GM23338 (cell line): ENCODE data around the gene ERVV-1. TPM values are rescaled to one million over a fixed set of nuclear protein-coding genes. Genes with fewer than 3 reads are reported as not detected.

ENCODE experiments used
- ATAC-seq: fragments of 200-7000 bp; cut with Tn5 transposase; 3 replicates; pipeline ENCODE4 v1.9.1; 2020
- DNase-seq: peaks from one replicate; pipeline ENCODE4 v3.0.0-alpha.2; 2015; ENCODE audit warnings: low spot score
- H2AFZ ChIP-seq: fragments of 200-600 bp; sonication (generic); 2 replicates; pipeline ENCODE4 v1.8.0; 2016; ENCODE audit warnings: antibody characterized with exemption, mild to moderate bottlenecking, moderate library complexity
- H3F3A ChIP-seq: fragments of 200-600 bp; sonication (generic); replicated peaks from 2 replicates; pipeline ENCODE4 v1.8.0; 2017; ENCODE audit warnings: antibody characterized with exemption, mixed run types, low read depth
- H3K27ac ChIP-seq: fragments of 200-600 bp; sonication (generic); 2 replicates; pipeline ENCODE4 v1.6.1; 2016; ENCODE audit warnings: low read depth
- H3K27me3 ChIP-seq: fragments of 200-600 bp; sonication (generic); 2 replicates; pipeline ENCODE4 v1.8.0; 2016; ENCODE audit warnings: mild to moderate bottlenecking, mixed run types, moderate library complexity; ENCODE audit not compliant: insufficient read depth
- H3K36me3 ChIP-seq: fragments of 200-600 bp; sonication (generic); 2 replicates; pipeline ENCODE4 v1.8.0; 2016; ENCODE audit warnings: mild to moderate bottlenecking; ENCODE audit not compliant: insufficient read depth
- H3K4me1 ChIP-seq: fragments of 200-600 bp; sonication (generic); 2 replicates; pipeline ENCODE4 v1.8.0; 2016; ENCODE audit warnings: mild to moderate bottlenecking, moderate library complexity; ENCODE audit not compliant: insufficient read depth
- H3K4me2 ChIP-seq: fragments of 200-600 bp; sonication (generic); 2 replicates; pipeline ENCODE4 v1.7.1; 2017; ENCODE audit warnings: mixed run types
- H3K4me3 ChIP-seq: fragments of 200-600 bp; sonication (generic); 2 replicates; pipeline ENCODE4 v1.6.1; 2016; ENCODE audit warnings: mixed run types
- H3K79me2 ChIP-seq: fragments of 200-600 bp; sonication (generic); replicated peaks from 2 replicates; pipeline ENCODE4 v1.8.0; 2017; ENCODE audit warnings: mild to moderate bottlenecking; ENCODE audit not compliant: insufficient read depth
- H3K9me2 ChIP-seq: fragments of 200-600 bp; sonication (generic); 2 replicates; pipeline ENCODE4 v1.8.0; 2017; ENCODE audit not compliant: insufficient read depth
- H4K20me1 ChIP-seq: fragments of 200-600 bp; sonication (generic); replicated peaks from 2 replicates; pipeline ENCODE4 v1.8.0; 2017; ENCODE audit warnings: mild to moderate bottlenecking; ENCODE audit not compliant: insufficient read depth
- H3K27ac Mint-ChIP-seq: 2 replicates; pipeline ENCODE4 v1.8.0; 2020; ENCODE audit warnings: inconsistent platforms, mild to moderate bottlenecking, moderate library complexity, mixed read lengths
- H3K27me3 Mint-ChIP-seq: 3 replicates; pipeline ENCODE4 v1.8.0; 2022; ENCODE audit warnings: low read depth, mild to moderate bottlenecking, moderate library complexity, mixed read lengths, inconsistent platforms; ENCODE audit not compliant: insufficient read depth, poor library complexity
- H3K36me3 Mint-ChIP-seq: 3 replicates; pipeline ENCODE4 v1.8.0; 2021; ENCODE audit warnings: low read depth, mild to moderate bottlenecking, inconsistent platforms, moderate library complexity, mixed read lengths
- H3K4me1 Mint-ChIP-seq: 3 replicates; pipeline ENCODE4 v1.8.0; 2020; ENCODE audit warnings: mild to moderate bottlenecking, inconsistent platforms, mixed read lengths
- H3K4me3 Mint-ChIP-seq: 3 replicates; pipeline ENCODE4 v1.8.0; 2021; ENCODE audit warnings: moderate library complexity, mild to moderate bottlenecking, inconsistent platforms, mixed read lengths
- H3K9me3 Mint-ChIP-seq: 3 replicates; pipeline ENCODE4 v1.8.0; 2020; ENCODE audit warnings: moderate library complexity, mild to moderate bottlenecking, inconsistent platforms, mixed read lengths
- CREB1 ChIP-seq: fragments of 250-450 bp; sonication (Bioruptor Pico); IDR thresholded peaks from 2 replicates; pipeline ENCODE4 v1.5.0; 2020; ENCODE audit warnings: low read depth, mild to moderate bottlenecking, moderate library complexity
- CTCF ChIP-seq, 2 experiments: fragments of 200-600 bp in 1 of 2; sonication (generic) in 1 of 2; conservative IDR thresholded peaks; 2 replicates each; pipeline versions ENCODE4 v1.5.1 to v1.6.1; 2016 to 2017; ENCODE audit warnings: antibody characterized with exemption in 2 of 2, low read depth in 2 of 2, mild to moderate bottlenecking in 2 of 2, moderate library complexity in 1 of 2
- ETS1 ChIP-seq: IDR thresholded peaks from 2 replicates; pipeline ENCODE4 v1.6.1; 2016; ENCODE audit warnings: antibody characterized with exemption
- EZH2phosphoT487 ChIP-seq: fragments of 200-600 bp; sonication (generic); IDR thresholded peaks from one replicate; pipeline ENCODE4 v1.8.1; 2018; ENCODE audit warnings: antibody characterized with exemption; ENCODE audit not compliant: unreplicated experiment
- JUNB ChIP-seq: IDR thresholded peaks from one replicate; pipeline ENCODE4 v1.6.1; 2016; ENCODE audit warnings: antibody characterized with exemption; ENCODE audit not compliant: unreplicated experiment
- NANOG ChIP-seq: IDR thresholded peaks from 2 replicates; pipeline ENCODE4 v1.6.1; 2016; ENCODE audit warnings: antibody characterized with exemption, borderline replicate concordance
- POLR2AphosphoS5 ChIP-seq: IDR thresholded peaks from 2 replicates; pipeline ENCODE4 v1.6.1; 2016; ENCODE audit warnings: antibody characterized with exemption, low read depth
- STAT1 ChIP-seq: IDR thresholded peaks from one replicate; pipeline ENCODE4 v1.6.1; 2016; ENCODE audit warnings: antibody characterized with exemption; ENCODE audit not compliant: unreplicated experiment
- ZNF114 ChIP-seq: fragments of 250-450 bp; sonication (Bioruptor Pico); IDR thresholded peaks from 2 replicates; pipeline ENCODE4 v1.5.0; 2020; ENCODE audit warnings: mild to moderate bottlenecking, moderate library complexity
- ZNF331 ChIP-seq: fragments of 250-450 bp; sonication (Bioruptor Pico); IDR thresholded peaks from 2 replicates; pipeline ENCODE4 v1.5.0; 2020; ENCODE audit warnings: low read depth, mild to moderate bottlenecking, moderate library complexity
- ZNF462 ChIP-seq: fragments of 250-450 bp; sonication (Bioruptor Pico); IDR thresholded peaks from 2 replicates; pipeline ENCODE4 v1.5.0; 2020; ENCODE audit warnings: mild to moderate bottlenecking, moderate library complexity
- polyA plus RNA-seq: library from polyadenylated mRNA; unstranded; fragments of >200 nt; fragmentation: Nextera tagmentation; extraction: Ambion mirVana; gene quantifications from 2 replicates; pipeline ENCODE4 v1.2.1, GENCODE V29; 2016
- total RNA-seq: library from RNA; depleted of rRNA; stranded (reverse); fragments of >200 nt; shearing (Covaris generic); gene quantifications from 2 replicates; pipeline ENCODE4 v1.2.3, GENCODE V29; 2014

The ERVV-1 gene
- total and polyA plus RNA-seq, 2 experiments from 2014 or later = 0.21 to 0.23 TPM

GRCh38 chr19:52991484-52991883, 22.2 kb upstream of the ERVV-1 start (continued):
- TF ChIP-seq ZNF331 (CRISPR knock-in tag) (no peak), POLR2AphosphoS5 (no peak), CREB1 (no peak), CTCF (conservative IDR thresholded peaks at IDR 0.05; ENCODE audit: low read depth in 2 of 2) (no peak), JUNB (no peak), EZH2phosphoT487 (no peak)

GRCh38 chr19:52992109-52993004, 21.4 kb upstream of the ERVV-1 start:
- Mint-ChIP-seq H3K4me1 (peaks cover 12% of the 10 kb centered on the region), H3K36me3 (no peaks in the 10 kb centered on the region), H3K27ac (no peak overlapping the region), H3K4me3 (peak overlapping the region; percentile 79), H3K9me3 (no peaks in the 10 kb centered on the region; the same call in 1 of the 3 replicates), H3K27me3 (peaks cover 45% of the 10 kb centered on the region)
- Histone ChIP-seq H2AFZ (peak overlapping the region; percentile 95), H3F3A (0 out of 2 replicates have a peak, but pooled peaks cover 3% of the 10 kb centered on the region), H3K27ac (no peak overlapping the region), H3K4me3 (peak overlapping the region; percentile 67), H3K4me2 (peak overlapping the region; percentile 94), H4K20me1 (no peaks in the 10 kb centered on the region), H3K4me1 (peaks cover 4% of the 10 kb centered on the region; the same call in 1 of the 2 replicates), H3K27me3 (peaks cover 69% of the 10 kb centered on the region), H3K9me2 (no peaks in the 10 kb centered on the region), H3K36me3 (no peaks in the 10 kb centered on the region), H3K79me2 (no peaks in the 10 kb centered on the region)
- TF ChIP-seq ZNF462 (CRISPR knock-in tag) (no peak), STAT1 (no peak), JUNB (no peak), ETS1 (no peak), ZNF331 (CRISPR knock-in tag) (no peak), ZNF114 (CRISPR knock-in tag) (no peak), CREB1 (no peak), NANOG (no peak)
- peak; percentile 46 for DNase-seq
- ATAC-seq = peak; percentile 29
